Spleen (tissue), 11 donors: ENCODE results near the gene SPATA16. TPM values are rescaled to one million over a fixed set of nuclear protein-coding genes. Genes with fewer than 3 reads are reported as not detected.

Source experiments
- DNase-seq: peaks from one replicate; pipeline ENCODE4 v3.0.0-alpha.2; 2020
- H3K27ac ChIP-seq, 8 donors: fragments of 200-600 bp; sonication (generic) in 7 of 8; 1 replicate in 4 of 8; 2 replicates in 4 of 8; pipeline versions ENCODE4 v1.5.0 to v1.8.0; 2016 to 2021; ENCODE audit warnings: inconsistent platforms in 4 of 8, mild to moderate bottlenecking in 4 of 8, moderate library complexity in 1 of 8
- H3K27me3 ChIP-seq, 7 donors: fragments of 200-600 bp; sonication (generic) in 6 of 7; replicated peaks in 1 of 7; 1 replicate in 4 of 7; 2 replicates in 3 of 7; pipeline versions ENCODE4 v1.5.0 to v1.8.0; 2016 to 2021; ENCODE audit warnings: inconsistent platforms in 3 of 7, mild to moderate bottlenecking in 1 of 7
- H3K36me3 ChIP-seq, 6 donors: fragments of 200-600 bp; sonication (generic) in 5 of 6; 1 replicate in 4 of 6; 2 replicates in 2 of 6; pipeline versions ENCODE4 v1.5.0 to v1.8.0; 2016 to 2021; ENCODE audit warnings: inconsistent platforms in 2 of 6
- H3K4me1 ChIP-seq, 6 donors: fragments of 200-600 bp; sonication (generic) in 5 of 6; 1 replicate in 3 of 6; 2 replicates in 3 of 6; pipeline versions ENCODE4 v1.5.0 to v1.8.0; 2016 to 2021; ENCODE audit warnings: inconsistent platforms in 3 of 6
- H3K4me3 ChIP-seq, 8 donors: fragments of 200-600 bp; sonication (generic) in 7 of 8; 1 replicate in 4 of 8; 2 replicates in 4 of 8; pipeline versions ENCODE4 v1.5.0 to v1.8.0; 2016 to 2021; ENCODE audit warnings: inconsistent platforms in 4 of 8, mild to moderate bottlenecking in 4 of 8, moderate library complexity in 2 of 8
- H3K9me3 ChIP-seq, 8 donors: fragments of 200-600 bp; sonication (generic) in 7 of 8; 1 replicate in 4 of 8; 2 replicates in 4 of 8; pipeline versions ENCODE4 v1.5.0 to v1.8.0; 2016 to 2021; ENCODE audit warnings: inconsistent platforms in 4 of 8
- POLR2A ChIP-seq, 3 donors: fragments of 450-650 bp; IDR thresholded peaks; one replicate each; pipeline ENCODE4 v1.5.1; 2017; ENCODE audit warnings: antibody characterized with exemption in 3 of 3, mild to moderate bottlenecking in 1 of 3
- POLR2AphosphoS5 ChIP-seq, 3 donors: sonication (generic); formaldehyde crosslinking; IDR thresholded peaks; one replicate each; pipeline ENCODE4 v1.5.1; 2017; ENCODE audit warnings: antibody characterized with exemption in 3 of 3
- WGBS, 5 donors: extraction: QIAGEN DNeasy Blood & Tissue Kit in 3 of 5; methylation state at CpG; one replicate each; pipeline versions ENCODE4 v1.1.5 to v1.1.7; 2013 to 2018; 5-methylcytosine and 5-hydroxymethylcytosine counted together
- intact Hi-C: fragments of 100-400 bp; cut with DNase I; formaldehyde crosslinking; loops from one replicate; pipeline ENCODE4 v1.15.0; 2023; ENCODE audit warnings: low total_unique reads
- polyA plus RNA-seq, 3 donors: library from polyadenylated mRNA; stranded (reverse); fragments of 200-250 nt; gene quantifications; one replicate each; pipeline ENCODE4 v1.2.1, GENCODE V29; 2013
- total RNA-seq, 7 donors: library from RNA; depleted of rRNA in 3 of 7; stranded (reverse); fragments of >200 nt in 3 of 7; fragmentation: NEBNext Ultra II Directional in 4 of 7; extraction: Animal tissue kit (Norgen Biotek cat#: 25700) in 4 of 7; gene quantifications; one replicate each; pipeline versions ENCODE4 v1.1.0 to v1.2.1, GENCODE V29; 2016 to 2021
- TF ChIP-seq, protein P1 (sequence below), 11 experiments: fragments of 200-600 bp in 7 of 11; fragments of 450-650 bp in 4 of 11; sonication (generic) in 4 of 11; IDR thresholded peaks in 8 of 11; conservative IDR thresholded peaks in 3 of 11; 1 replicate in 7 of 11; 2 replicates in 4 of 11; pipeline versions ENCODE4 v1.4.0 to v1.8.0; 2016 to 2021; ENCODE audit warnings: antibody characterized with exemption in 11 of 11, inconsistent platforms in 4 of 11, mild to moderate bottlenecking in 1 of 11
- donor health status: healthy with polysubstance abuse.
- donor health status: DM: no; HTN: no; CAD: no; lungs with moderate emphysema.
- donor health status: DM: no; HTN: no; CAD: no.
- donor health status: Bipolar disorder and iron deficiency.
- donor health status: healthy.
- donor health status: DM: no; HTN: no; CAD: no.
- donor health status: DM: yes; HTN: yes; CAD: no.

The SPATA16 gene
- total and polyA plus RNA-seq, 10 donors, result not detected

DNA sequence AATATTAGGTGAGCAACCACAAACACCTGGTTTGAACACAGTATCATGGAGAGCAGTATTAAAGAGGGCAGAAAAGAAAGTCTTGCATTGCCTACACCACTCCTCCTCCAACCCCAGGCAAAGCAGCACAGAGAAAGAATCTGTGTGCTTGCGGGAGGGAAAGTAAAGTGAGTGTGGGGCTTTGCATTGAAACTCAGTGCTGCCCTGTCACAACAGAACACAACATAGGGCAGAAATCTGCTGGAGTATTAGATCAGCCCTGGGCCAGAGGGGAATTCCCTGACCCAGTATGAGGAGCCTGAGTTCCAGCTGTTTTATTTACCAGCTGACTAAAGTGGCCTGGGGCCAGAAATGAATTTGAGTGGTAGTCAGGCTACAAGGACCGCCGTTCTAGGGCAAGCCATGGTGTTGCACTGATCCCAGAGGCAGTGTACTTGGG lies 75.5 kb downstream of the SPATA16 start:
- WGBS, 5 donors, result 51 to 74% (median 64%) methylated on average over 3 of the region's 3 CpGs
- no peak for DNase-seq

DNA sequence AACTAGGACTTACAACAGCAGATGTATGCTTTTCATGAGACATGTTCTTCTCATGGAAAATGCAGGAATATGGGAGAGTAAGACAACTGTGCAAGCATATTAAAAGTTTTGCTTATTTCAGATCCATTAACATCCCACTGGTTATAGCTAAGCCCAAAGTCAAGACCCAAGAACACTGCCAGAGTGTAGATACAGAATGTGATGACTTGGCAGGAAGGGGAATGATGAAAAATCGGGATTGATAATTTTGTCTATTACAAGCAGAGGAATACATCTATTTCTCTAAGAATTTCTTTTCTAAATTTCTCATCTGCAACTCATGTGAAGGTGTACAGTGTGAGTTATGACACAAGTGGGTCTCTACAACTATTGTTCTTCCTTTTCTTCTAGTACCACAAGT lies 76.4 kb downstream of the SPATA16 start:
- Histone ChIP-seq H3K9me3 (peaks cover 0 to 3% (median 0%) of the 10 kb centered on the region in 8 donors), H3K27me3 (no peaks in the 10 kb centered on the region), H3K4me3 (no peak overlapping the region), H3K4me1 (no peaks in the 10 kb centered on the region), H3K36me3 (no peaks in the 10 kb centered on the region), H3K27ac (no peak overlapping the region)
- no peak for DNase-seq
- intact Hi-C loops, result no loop called here
- TF ChIP-seq POLR2A (IDR thresholded peaks at IDR 0.05) (no peak), POLR2AphosphoS5 (IDR thresholded peaks at IDR 0.05) (no peak)
- TF ChIP-seq, protein P1, sequence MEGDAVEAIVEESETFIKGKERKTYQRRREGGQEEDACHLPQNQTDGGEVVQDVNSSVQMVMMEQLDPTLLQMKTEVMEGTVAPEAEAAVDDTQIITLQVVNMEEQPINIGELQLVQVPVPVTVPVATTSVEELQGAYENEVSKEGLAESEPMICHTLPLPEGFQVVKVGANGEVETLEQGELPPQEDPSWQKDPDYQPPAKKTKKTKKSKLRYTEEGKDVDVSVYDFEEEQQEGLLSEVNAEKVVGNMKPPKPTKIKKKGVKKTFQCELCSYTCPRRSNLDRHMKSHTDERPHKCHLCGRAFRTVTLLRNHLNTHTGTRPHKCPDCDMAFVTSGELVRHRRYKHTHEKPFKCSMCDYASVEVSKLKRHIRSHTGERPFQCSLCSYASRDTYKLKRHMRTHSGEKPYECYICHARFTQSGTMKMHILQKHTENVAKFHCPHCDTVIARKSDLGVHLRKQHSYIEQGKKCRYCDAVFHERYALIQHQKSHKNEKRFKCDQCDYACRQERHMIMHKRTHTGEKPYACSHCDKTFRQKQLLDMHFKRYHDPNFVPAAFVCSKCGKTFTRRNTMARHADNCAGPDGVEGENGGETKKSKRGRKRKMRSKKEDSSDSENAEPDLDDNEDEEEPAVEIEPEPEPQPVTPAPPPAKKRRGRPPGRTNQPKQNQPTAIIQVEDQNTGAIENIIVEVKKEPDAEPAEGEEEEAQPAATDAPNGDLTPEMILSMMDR (IDR thresholded peaks at IDR 0.05 in 8 of 11, conservative IDR thresholded peaks at IDR 0.05 in 3 of 11), result no peak
- 77 to 94% (median 86%) methylated on average over 1 of the region's 1 CpG for WGBS, 5 donors

More for the DNA sequence above, 75.5 kb downstream of the SPATA16 start:
- no peak overlapping the region for H3K27ac ChIP-seq
- H3K9me3 ChIP-seq, result peaks cover 0 to 3% (median 0%) of the 10 kb centered on the region in 8 donors
- no peaks in the 10 kb centered on the region for H3K27me3 ChIP-seq
- TF ChIP-seq POLR2AphosphoS5 (IDR thresholded peaks at IDR 0.05) (no peak), POLR2A (IDR thresholded peaks at IDR 0.05) (no peak)
- TF ChIP-seq, protein P1 (IDR thresholded peaks at IDR 0.05 in 8 of 11, conservative IDR thresholded peaks at IDR 0.05 in 3 of 11), result no peak
- intact Hi-C loops, result no loop called here
- no peak overlapping the region for H3K4me3 ChIP-seq
- H3K36me3 ChIP-seq, result no peaks in the 10 kb centered on the region
- H3K4me1 ChIP-seq, result no peaks in the 10 kb centered on the region

DNA sequence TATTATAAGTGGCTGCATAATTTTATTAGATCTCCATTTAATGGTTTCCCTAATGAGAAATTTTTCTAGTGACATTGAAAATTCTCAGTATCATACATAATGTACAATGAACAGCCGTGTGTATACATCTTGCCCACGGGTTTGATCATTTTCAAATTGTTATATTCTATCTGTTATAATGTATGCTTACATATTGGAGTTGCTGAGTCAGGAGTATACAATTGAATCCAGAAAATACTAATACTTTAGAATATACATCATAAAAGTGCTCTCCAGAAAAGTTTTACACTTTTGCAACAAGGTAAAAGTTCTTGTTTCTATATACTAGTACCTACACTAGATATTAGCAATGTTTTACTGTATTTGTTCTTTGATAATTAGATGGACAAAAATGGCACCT lies 82.8 kb downstream of the SPATA16 start:
- H3K27ac ChIP-seq, result no peak overlapping the region
- no peaks in the 10 kb centered on the region for H3K4me1 ChIP-seq
- intact Hi-C loops, result no loop called here
- TF ChIP-seq, protein P1 (IDR thresholded peaks at IDR 0.05 in 8 of 11, conservative IDR thresholded peaks at IDR 0.05 in 3 of 11), result no peak
- TF ChIP-seq POLR2AphosphoS5 (IDR thresholded peaks at IDR 0.05) (no peak), POLR2A (IDR thresholded peaks at IDR 0.05) (no peak)
- no peak overlapping the region for H3K4me3 ChIP-seq
- DNase-seq, result no peak
- WGBS, 5 donors, result 80 to 97% (median 87%) methylated on average over 2 of the region's 2 CpGs
- no peaks in the 10 kb centered on the region for H3K36me3 ChIP-seq
- no peaks in the 10 kb centered on the region for H3K27me3 ChIP-seq
- no peaks in the 10 kb centered on the region for H3K9me3 ChIP-seq

DNA sequence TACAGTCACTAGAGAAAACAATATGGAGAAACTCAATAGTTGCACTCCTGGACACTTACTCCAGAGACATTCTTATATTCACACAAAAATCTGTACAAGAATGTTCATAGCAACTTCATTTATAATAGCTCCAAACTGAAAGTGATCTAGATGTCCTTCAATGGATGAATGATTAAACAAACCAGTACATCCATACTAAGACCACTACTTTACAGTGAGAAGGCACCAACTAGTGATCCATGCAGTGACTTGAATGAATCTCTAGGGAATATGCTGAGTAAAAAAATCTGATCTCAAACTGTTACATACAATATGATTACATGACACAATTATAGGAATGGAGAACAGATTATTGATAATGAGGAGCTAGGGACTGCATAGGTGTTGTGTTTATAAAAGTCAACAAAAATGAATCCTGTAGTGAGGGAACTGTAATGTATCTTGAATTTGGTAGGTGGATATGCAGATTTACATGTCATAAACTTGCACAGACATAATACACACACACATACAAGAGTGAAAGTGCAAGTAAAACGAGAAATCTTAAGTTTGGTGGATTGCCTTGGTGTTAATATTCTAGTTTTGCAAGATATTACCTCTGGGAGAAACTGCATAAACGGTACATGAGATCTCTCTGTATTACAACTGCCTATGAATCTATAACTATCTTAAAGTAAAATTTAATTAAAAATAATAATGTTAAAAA lies 85.7 kb downstream of the SPATA16 start:
- Histone ChIP-seq H3K36me3 (no peaks in the 10 kb centered on the region), H3K27ac (no peak overlapping the region), H3K4me3 (no peak overlapping the region), H3K9me3 (no peaks in the 10 kb centered on the region), H3K4me1 (no peaks in the 10 kb centered on the region), H3K27me3 (no peaks in the 10 kb centered on the region)
- intact Hi-C loops, result no loop called here
- TF ChIP-seq POLR2AphosphoS5 (IDR thresholded peaks at IDR 0.05), result no peak
- TF ChIP-seq POLR2A (IDR thresholded peaks at IDR 0.05), result no peak
- TF ChIP-seq, protein P1 (IDR thresholded peaks at IDR 0.05 in 8 of 11, conservative IDR thresholded peaks at IDR 0.05 in 3 of 11), result no peak
- 35 to 57% (median 42%) methylated on average over 2 of the region's 2 CpGs for WGBS, 5 donors
- DNase-seq, result no peak
